Measurements from ENCODE around the gene PUM1.

Gene PUM1

DNA sequence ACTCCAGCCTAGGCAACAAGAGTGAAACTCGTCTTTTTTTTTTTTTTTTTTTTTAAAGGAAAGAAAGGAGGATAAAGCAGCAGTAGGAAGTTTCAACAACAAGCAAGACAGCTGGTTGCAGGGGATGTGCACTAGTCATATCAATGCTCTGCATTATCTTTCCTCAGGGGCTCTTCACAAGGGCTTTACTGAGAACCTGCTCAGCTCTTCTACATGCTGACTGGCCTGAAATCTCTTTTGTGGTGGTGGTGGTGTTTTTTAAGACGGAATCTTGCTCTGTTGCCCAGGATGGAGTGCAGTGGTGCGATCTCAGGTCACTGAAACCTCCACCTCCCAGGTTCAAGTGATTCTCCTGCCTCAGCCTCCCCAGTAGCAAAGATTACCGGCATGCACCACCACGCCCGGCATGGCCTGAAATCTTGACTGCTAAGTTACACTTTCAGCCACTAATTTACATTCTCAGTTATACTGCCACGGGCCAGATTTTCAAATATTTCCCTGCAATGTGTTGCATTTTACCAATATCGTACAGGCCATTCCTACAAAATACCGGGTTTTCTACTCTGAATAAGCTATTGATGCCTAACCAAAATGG lies 68.0 kb downstream of the PUM1 start:
- no peak overlapping the region for H2BK120ac ChIP-seq (ENCODE audit: low read depth, low read length)
- H2BK12ac ChIP-seq (ENCODE audit: low read length): no peak overlapping the region
- no peaks in the 10 kb centered on the region for H3K27me3 ChIP-seq (ENCODE audit: control insufficient read depth in 3 of 3, insufficient read depth in 3 of 3, low read depth in 1 of 3, low read length in 3 of 3)
- no peak overlapping the region for H4K8ac ChIP-seq (ENCODE audit: low read depth, low read length)
- no peak overlapping the region for H2BK15ac ChIP-seq (ENCODE audit: low read length)
- H3K23ac ChIP-seq (ENCODE audit: low read depth, low read length, poor library complexity): no peak overlapping the region
- H3K4ac ChIP-seq (ENCODE audit: low read length): no peak overlapping the region
- no peak overlapping the region for H3K14ac ChIP-seq (ENCODE audit: low read length)
- no peak overlapping the region for H3K4me3 ChIP-seq (ENCODE audit: low read length in 2 of 2)
- H4K91ac ChIP-seq (ENCODE audit: low read depth, low read length, poor library complexity): no peak overlapping the region
- no peak overlapping the region for H3K9ac ChIP-seq (ENCODE audit: low read depth, low read length, poor library complexity)
- H3K4me1 ChIP-seq (ENCODE audit: control insufficient read depth in 2 of 2, insufficient read depth in 1 of 2, low read depth in 1 of 2, low read length in 2 of 2): no peaks in the 10 kb centered on the region
- peaks cover 18 to 95% of the 10 kb centered on the region in 2 donors for H3K36me3 ChIP-seq (replicated peaks in 1 of 2; ENCODE audit: control insufficient read depth in 2 of 2, insufficient read depth in 2 of 2, low read length in 2 of 2)
- no peak overlapping the region for H2AFZ ChIP-seq (ENCODE audit: low read length)
- no peak overlapping the region for H2BK5ac ChIP-seq (ENCODE audit: low read length)
- no peak overlapping the region for H2AK5ac ChIP-seq (ENCODE audit: low read depth, low read length)
- H3K27ac ChIP-seq (replicated peaks; ENCODE audit: low read length): no peak overlapping the region
- no peak overlapping the region for H3K18ac ChIP-seq (ENCODE audit: low read length)
- H3K4me2 ChIP-seq (ENCODE audit: insufficient read depth, low read length, poor library complexity, severe bottlenecking): no peak overlapping the region
- peaks cover 1% of the 10 kb centered on the region for H3K79me1 ChIP-seq (ENCODE audit: low read depth, low read length)
- WGBS, 2 donors (ENCODE audit: extremely low coverage in 2 of 2, insufficient read length in 2 of 2, insufficient replicate concordance in 1 of 2): no CpG with 5 or more reads among the region's 9 CpGs
- DNase-seq (ENCODE audit: low spot score): no peak
- no peaks in the 10 kb centered on the region for H3K9me3 ChIP-seq (replicated peaks in 1 of 2; ENCODE audit: control insufficient read depth in 2 of 2, insufficient read depth in 1 of 2, low read depth in 1 of 2, low read length in 2 of 2)

DNA sequence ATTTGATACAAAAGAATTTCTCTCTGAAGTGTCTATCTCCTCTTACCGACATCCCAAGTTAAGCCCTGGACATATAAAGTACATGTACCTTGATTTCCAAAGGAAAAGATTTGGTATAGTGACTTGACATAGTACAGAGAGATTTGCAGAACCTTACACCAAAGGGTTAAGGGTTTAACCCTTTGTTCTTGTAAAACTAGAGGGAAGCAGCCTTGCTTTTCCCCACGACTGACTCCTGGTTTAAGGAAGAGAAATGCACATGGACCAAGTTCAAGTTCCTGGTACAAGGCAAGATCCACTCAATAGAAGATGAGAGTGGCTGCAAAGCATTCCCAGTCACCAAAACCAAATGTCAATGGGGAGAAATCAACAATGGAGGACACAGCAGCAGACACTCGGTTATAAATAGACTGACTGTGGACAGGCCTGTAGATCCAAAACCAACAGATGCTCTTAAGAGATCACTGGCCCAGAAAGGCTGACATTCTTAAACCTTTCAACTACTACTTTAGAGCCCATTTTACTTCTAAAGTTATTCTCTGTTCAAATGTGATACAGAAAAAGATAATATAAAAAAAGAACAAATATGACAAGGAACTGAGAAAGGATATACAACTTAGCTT lies 69.4 kb downstream of the PUM1 start:
- H3K18ac ChIP-seq (ENCODE audit: low read length): no peak overlapping the region
- no CpG with 5 or more reads among the region's 3 CpGs for WGBS, 2 donors (ENCODE audit: extremely low coverage in 2 of 2, insufficient read length in 2 of 2, insufficient replicate concordance in 1 of 2)
- H3K27ac ChIP-seq (replicated peaks; ENCODE audit: low read length): no peak overlapping the region
- H3K9ac ChIP-seq (ENCODE audit: low read depth, low read length, poor library complexity): no peak overlapping the region
- H3K36me3 ChIP-seq (replicated peaks in 1 of 2; ENCODE audit: control insufficient read depth in 2 of 2, insufficient read depth in 2 of 2, low read length in 2 of 2): peaks cover 18 to 95% of the 10 kb centered on the region in 2 donors
- H2BK15ac ChIP-seq (ENCODE audit: low read length): no peak overlapping the region
- no peak overlapping the region for H3K4me3 ChIP-seq (ENCODE audit: low read length in 2 of 2)
- H2AK5ac ChIP-seq (ENCODE audit: low read depth, low read length): no peak overlapping the region
- H4K91ac ChIP-seq (ENCODE audit: low read depth, low read length, poor library complexity): no peak overlapping the region
- H3K23ac ChIP-seq (ENCODE audit: low read depth, low read length, poor library complexity): no peak overlapping the region
- no peak overlapping the region for H2BK120ac ChIP-seq (ENCODE audit: low read depth, low read length)
- no peak overlapping the region for H2BK5ac ChIP-seq (ENCODE audit: low read length)
- H3K27me3 ChIP-seq (ENCODE audit: control insufficient read depth in 3 of 3, insufficient read depth in 3 of 3, low read depth in 1 of 3, low read length in 3 of 3): no peaks in the 10 kb centered on the region
- H4K8ac ChIP-seq (ENCODE audit: low read depth, low read length): no peak overlapping the region
- H3K4me1 ChIP-seq (ENCODE audit: control insufficient read depth in 2 of 2, insufficient read depth in 1 of 2, low read depth in 1 of 2, low read length in 2 of 2): no peaks in the 10 kb centered on the region
- H3K9me3 ChIP-seq (replicated peaks in 1 of 2; ENCODE audit: control insufficient read depth in 2 of 2, insufficient read depth in 1 of 2, low read depth in 1 of 2, low read length in 2 of 2): no peaks in the 10 kb centered on the region
- no peak for DNase-seq (ENCODE audit: low spot score)
- no peak overlapping the region for H2AFZ ChIP-seq (ENCODE audit: low read length)
- H3K4ac ChIP-seq (ENCODE audit: low read length): no peak overlapping the region
- no peak overlapping the region for H3K14ac ChIP-seq (ENCODE audit: low read length)
- H3K4me2 ChIP-seq (ENCODE audit: insufficient read depth, low read length, poor library complexity, severe bottlenecking): no peak overlapping the region
- H2BK12ac ChIP-seq (ENCODE audit: low read length): no peak overlapping the region
- H3K79me1 ChIP-seq (ENCODE audit: low read depth, low read length): peaks cover 1% of the 10 kb centered on the region

DNA sequence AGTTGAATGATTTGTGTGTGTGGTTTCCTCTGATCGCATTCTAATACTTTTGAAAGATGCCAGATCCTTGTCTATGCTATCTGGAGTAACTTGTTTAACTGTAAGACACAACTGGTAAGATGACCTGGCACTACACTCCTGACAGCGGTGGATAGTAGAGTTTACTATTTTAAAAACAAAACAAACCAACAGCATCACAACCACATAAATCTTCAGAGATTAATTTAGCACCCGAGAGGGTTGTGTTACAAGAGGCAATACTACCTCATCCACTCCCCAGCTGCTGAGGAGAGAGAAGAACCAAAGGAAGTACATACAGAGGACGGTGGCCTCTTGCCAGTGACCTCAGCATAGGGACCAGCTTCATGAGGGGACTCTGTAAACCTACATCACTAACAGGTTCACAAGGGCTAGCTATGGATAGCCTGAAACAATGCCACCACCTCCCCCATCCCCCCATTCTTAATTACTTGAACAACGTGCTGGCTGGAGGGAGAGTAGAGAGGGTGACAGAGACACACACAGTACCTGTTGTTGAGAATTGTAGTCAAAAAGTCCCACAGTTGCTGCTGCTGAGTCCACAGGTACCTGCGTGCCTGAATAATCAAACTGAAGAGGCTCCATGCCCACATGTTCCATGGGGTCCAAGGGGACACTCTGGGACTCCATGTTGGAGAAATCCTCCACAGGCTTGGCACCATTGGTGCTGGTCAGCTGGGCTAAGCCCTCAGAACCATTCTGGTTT lies 73.5 kb downstream of the PUM1 start:
- peaks cover 18 to 98% of the 10 kb centered on the region in 2 donors for H3K36me3 ChIP-seq (replicated peaks in 1 of 2; ENCODE audit: control insufficient read depth in 2 of 2, insufficient read depth in 2 of 2, low read length in 2 of 2)
- no peak overlapping the region for H3K4me2 ChIP-seq (ENCODE audit: insufficient read depth, low read length, poor library complexity, severe bottlenecking)
- no peak overlapping the region for H3K4ac ChIP-seq (ENCODE audit: low read length)
- H2BK5ac ChIP-seq (ENCODE audit: low read length): no peak overlapping the region
- H3K23ac ChIP-seq (ENCODE audit: low read depth, low read length, poor library complexity): no peak overlapping the region
- H3K4me3 ChIP-seq (ENCODE audit: low read length in 2 of 2): no peak overlapping the region
- no peak overlapping the region for H3K9ac ChIP-seq (ENCODE audit: low read depth, low read length, poor library complexity)
- no peak overlapping the region for H4K91ac ChIP-seq (ENCODE audit: low read depth, low read length, poor library complexity)
- no peak overlapping the region for H2AK5ac ChIP-seq (ENCODE audit: low read depth, low read length)
- H2AFZ ChIP-seq (ENCODE audit: low read length): no peak overlapping the region
- H2BK15ac ChIP-seq (ENCODE audit: low read length): no peak overlapping the region
- H3K9me3 ChIP-seq (replicated peaks in 1 of 2; ENCODE audit: control insufficient read depth in 2 of 2, insufficient read depth in 1 of 2, low read depth in 1 of 2, low read length in 2 of 2): no peaks in the 10 kb centered on the region
- H3K18ac ChIP-seq (ENCODE audit: low read length): no peak overlapping the region
- no CpG with 5 or more reads among the region's 6 CpGs for whole genome bisulfite sequencing, 2 donors (ENCODE audit: extremely low coverage in 2 of 2, insufficient read length in 2 of 2, insufficient replicate concordance in 1 of 2)
- H2BK120ac ChIP-seq (ENCODE audit: low read depth, low read length): no peak overlapping the region
- peaks cover 0 to 3% of the 10 kb centered on the region in 2 donors for H3K4me1 ChIP-seq (ENCODE audit: control insufficient read depth in 2 of 2, insufficient read depth in 1 of 2, low read depth in 1 of 2, low read length in 2 of 2)
- H2BK12ac ChIP-seq (ENCODE audit: low read length): no peak overlapping the region
- no peak for DNase-seq (ENCODE audit: low spot score)
- no peak overlapping the region for H4K8ac ChIP-seq (ENCODE audit: low read depth, low read length)
- no peak overlapping the region for H3K14ac ChIP-seq (ENCODE audit: low read length)
- peaks cover 3% of the 10 kb centered on the region for H3K79me1 ChIP-seq (ENCODE audit: low read depth, low read length)
- no peaks in the 10 kb centered on the region for H3K27me3 ChIP-seq (ENCODE audit: control insufficient read depth in 3 of 3, insufficient read depth in 3 of 3, low read depth in 1 of 3, low read length in 3 of 3)
- no peak overlapping the region for H3K27ac ChIP-seq (replicated peaks; ENCODE audit: low read length)

DNA sequence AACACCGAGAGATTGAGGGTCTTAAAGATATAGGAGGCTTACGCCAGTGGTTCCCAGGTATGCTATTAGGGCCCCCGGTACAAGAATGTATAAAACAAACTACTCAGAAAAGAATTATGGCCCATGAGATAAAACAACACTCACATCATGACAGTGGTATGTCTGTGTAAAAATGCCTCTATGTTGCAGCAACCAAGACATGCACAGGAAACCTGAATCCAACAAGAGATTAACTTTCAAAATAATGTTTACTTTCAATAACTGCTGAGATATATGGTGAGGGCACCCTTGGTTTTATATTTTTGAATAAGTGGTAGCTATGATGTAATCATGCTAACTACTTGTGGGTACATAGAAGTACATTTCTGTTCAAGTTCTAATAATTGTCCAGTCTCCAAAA lies 74.9 kb downstream of the PUM1 start:
- Histone ChIP-seq H3K9me3 (replicated peaks in 1 of 2; ENCODE audit: control insufficient read depth in 2 of 2, insufficient read depth in 1 of 2, low read depth in 1 of 2, low read length in 2 of 2) (no peaks in the 10 kb centered on the region), H2AK5ac (ENCODE audit: low read depth, low read length) (no peak overlapping the region), H3K27me3 (ENCODE audit: control insufficient read depth in 3 of 3, insufficient read depth in 3 of 3, low read depth in 1 of 3, low read length in 3 of 3) (no peaks in the 10 kb centered on the region), H4K91ac (ENCODE audit: low read depth, low read length, poor library complexity) (no peak overlapping the region), H3K79me1 (ENCODE audit: low read depth, low read length) (peaks cover 2% of the 10 kb centered on the region), H3K4me3 (ENCODE audit: low read length in 2 of 2) (no peak overlapping the region), H3K4me1 (ENCODE audit: control insufficient read depth in 2 of 2, insufficient read depth in 1 of 2, low read depth in 1 of 2, low read length in 2 of 2) (peaks cover 0 to 3% of the 10 kb centered on the region in 2 donors), H3K4me2 (ENCODE audit: insufficient read depth, low read length, poor library complexity, severe bottlenecking) (no peak overlapping the region), H2BK12ac (ENCODE audit: low read length) (no peak overlapping the region), H3K36me3 (replicated peaks in 1 of 2; ENCODE audit: control insufficient read depth in 2 of 2, insufficient read depth in 2 of 2, low read length in 2 of 2) (peaks cover 14 to 91% of the 10 kb centered on the region in 2 donors), H3K4ac (ENCODE audit: low read length) (no peak overlapping the region), H3K27ac (replicated peaks; ENCODE audit: low read length) (no peak overlapping the region), H3K14ac (ENCODE audit: low read length) (no peak overlapping the region), H3K23ac (ENCODE audit: low read depth, low read length, poor library complexity) (no peak overlapping the region), H2BK15ac (ENCODE audit: low read length) (no peak overlapping the region), H2AFZ (ENCODE audit: low read length) (no peak overlapping the region), H2BK120ac (ENCODE audit: low read depth, low read length) (no peak overlapping the region), H3K18ac (ENCODE audit: low read length) (no peak overlapping the region), H2BK5ac (ENCODE audit: low read length) (no peak overlapping the region), H3K9ac (ENCODE audit: low read depth, low read length, poor library complexity) (no peak overlapping the region), H4K8ac (ENCODE audit: low read depth, low read length) (no peak overlapping the region)
- DNase-seq (ENCODE audit: low spot score): no peak
- WGBS, 2 donors (ENCODE audit: extremely low coverage in 2 of 2, insufficient read length in 2 of 2, insufficient replicate concordance in 1 of 2): no CpG with 5 or more reads among the region's 3 CpGs
